LNCAP (cell line): ENCODE results near the gene CHMP4A.

ENCODE experiments used
- TF ChIP-seq, protein P1 (sequence below): fragments of 450-650 bp; IDR thresholded peaks from 2 replicates; pipeline ENCODE4 v1.5.1; 2017; ENCODE audit warnings: mild to moderate bottlenecking

CHMP4A gene

DNA sequence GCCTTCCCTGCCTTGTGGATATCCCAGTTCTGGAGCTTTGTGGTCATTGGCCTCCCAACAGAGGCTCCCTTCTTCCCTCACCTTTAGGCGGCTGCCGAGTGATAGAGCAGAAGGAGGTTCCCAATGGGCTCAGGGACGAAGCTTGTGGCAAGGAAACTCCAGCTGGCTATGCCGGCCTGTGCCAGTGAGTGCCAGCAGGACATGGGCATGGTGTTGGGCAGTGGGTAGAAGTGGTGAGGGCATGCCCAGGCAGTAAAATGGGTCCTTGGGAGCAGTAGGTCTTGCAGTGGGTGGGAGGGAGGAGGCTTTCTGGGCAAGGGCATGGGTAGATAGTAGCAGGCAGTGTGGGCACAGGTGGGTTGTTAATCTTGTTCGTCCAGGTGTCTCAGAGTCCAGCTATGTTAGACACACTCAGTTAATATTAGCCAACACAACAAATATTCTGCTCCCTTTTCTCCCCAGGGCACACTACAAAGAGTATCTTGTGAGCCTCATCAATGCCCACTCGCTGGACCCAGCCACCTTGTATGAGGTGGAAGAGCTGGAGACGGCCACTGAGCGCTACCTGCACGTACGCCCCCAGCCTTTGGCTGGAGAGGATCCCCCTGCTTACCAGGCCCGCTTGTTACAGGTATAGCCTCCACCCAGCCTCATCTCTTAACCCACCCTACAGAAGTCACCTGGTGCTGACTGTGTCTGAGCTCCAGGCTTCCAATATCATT is 53.4 kb downstream of the CHMP4A start:
- TF ChIP-seq, protein P1, sequence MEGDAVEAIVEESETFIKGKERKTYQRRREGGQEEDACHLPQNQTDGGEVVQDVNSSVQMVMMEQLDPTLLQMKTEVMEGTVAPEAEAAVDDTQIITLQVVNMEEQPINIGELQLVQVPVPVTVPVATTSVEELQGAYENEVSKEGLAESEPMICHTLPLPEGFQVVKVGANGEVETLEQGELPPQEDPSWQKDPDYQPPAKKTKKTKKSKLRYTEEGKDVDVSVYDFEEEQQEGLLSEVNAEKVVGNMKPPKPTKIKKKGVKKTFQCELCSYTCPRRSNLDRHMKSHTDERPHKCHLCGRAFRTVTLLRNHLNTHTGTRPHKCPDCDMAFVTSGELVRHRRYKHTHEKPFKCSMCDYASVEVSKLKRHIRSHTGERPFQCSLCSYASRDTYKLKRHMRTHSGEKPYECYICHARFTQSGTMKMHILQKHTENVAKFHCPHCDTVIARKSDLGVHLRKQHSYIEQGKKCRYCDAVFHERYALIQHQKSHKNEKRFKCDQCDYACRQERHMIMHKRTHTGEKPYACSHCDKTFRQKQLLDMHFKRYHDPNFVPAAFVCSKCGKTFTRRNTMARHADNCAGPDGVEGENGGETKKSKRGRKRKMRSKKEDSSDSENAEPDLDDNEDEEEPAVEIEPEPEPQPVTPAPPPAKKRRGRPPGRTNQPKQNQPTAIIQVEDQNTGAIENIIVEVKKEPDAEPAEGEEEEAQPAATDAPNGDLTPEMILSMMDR: no peak
